GM13976 (cell line): ENCODE results near the gene CD151.

Experiments used
- DNase-seq: peaks from one replicate; pipeline ENCODE4 v3.0.0; 2012; ENCODE audit warnings: low spot score
- CTCF ChIP-seq: IDR thresholded peaks from 2 replicates; pipeline ENCODE4 v1.5.1; 2012; ENCODE audit warnings: borderline replicate concordance, mild to moderate bottlenecking; ENCODE audit not compliant: insufficient read depth; ENCODE audit errors: extremely low read depth, missing control alignments, control extremely low read depth
- in situ Hi-C: fragments of 300-500 bp; cut with MboI; formaldehyde crosslinking; loops from one replicate; pipeline ENCODE4 v1.12.0; 2022; ENCODE audit warnings: low sequenced_read_pairs, mixed read lengths, inconsistent platforms; ENCODE audit not compliant: unreplicated experiment

CD151 gene

GRCh38 chr11:839280-839623 is 6.5 kb downstream of the CD151 start:
- no peak for TF ChIP-seq CTCF
- in situ Hi-C loops = no loop called here

GRCh38 chr11:839875-840617 is 7.3 kb downstream of the CD151 start:
- in situ Hi-C loops = loop anchor here (10.0 kb wide), 1 partner anchor 215 kb away; no protein-coding TSS in a partner anchor
- DNase-seq = no peak
- TF ChIP-seq CTCF = peak; percentile 33

More at GRCh38 chr11:839280-839623, 6.5 kb downstream of the CD151 start:
- DNase-seq = no peak

GRCh38 chr11:841981-842369 is 9.2 kb downstream of the CD151 start:
- in situ Hi-C loops = loop anchor here (10.0 kb wide), 1 partner anchor 213 kb away; no protein-coding TSS in a partner anchor
- no peak for TF ChIP-seq CTCF
- no peak for DNase-seq

GRCh38 chr11:842370-843002 is 9.7 kb downstream of the CD151 start, which contains the start of the genes POLR2L and TSPAN4:
Gene POLR2L, minus strand, starts transcription at chr11:842529. Its CDS starts 21 bp downstream, at chr11:842508.
Gene TSPAN4, plus strand, starts transcription at chr11:842852. Its CDS starts 7,453 bp downstream, at chr11:850305.
- TF ChIP-seq CTCF = no peak
- in situ Hi-C loops = loop anchor here (10.0 kb wide), 1 partner anchor 212 kb away; no protein-coding TSS in a partner anchor
- DNase-seq = peak; percentile 95

GRCh38 chr11:843086-843734 is 10.5 kb downstream of the CD151 start:
- no peak for TF ChIP-seq CTCF
- in situ Hi-C loops = loop anchor here (10.0 kb wide), 1 partner anchor 212 kb away; no protein-coding TSS in a partner anchor
- no peak for DNase-seq
